IMR-90 (cell line): ENCODE results near the gene MRPS5. TPM values are rescaled to one million over a fixed set of nuclear protein-coding genes. Genes with fewer than 3 reads are reported as not detected.

Source experiments
- ATAC-seq: fragments of 200-7000 bp; cut with Tn5 transposase; 2 replicates; pipeline ENCODE4 v1.9.1; 2020; ENCODE audit warnings: low read depth, mild to moderate bottlenecking, moderate library complexity
- BruUV-seq: library from RNA; stranded (reverse); fragments of 400-500 nt; replicated peaks from 2 replicates; lab custom pipeline; 2021; lab: Mats Ljungman, UMichigan
- CTCF ChIA-PET: fragments of 300-600 bp; formaldehyde crosslinking; extraction: SDS; loops from one replicate; lab custom pipeline; 2021; ENCODE audit warnings: antibody characterized with exemption; lab: Yijun Ruan, JAX
- POLR2A ChIA-PET: fragments of 300-600 bp; sonication (Branson Sonifier 250); formaldehyde crosslinking; loops from one replicate; lab custom pipeline; 2022; ENCODE audit warnings: antibody characterized with exemption; ENCODE audit not compliant: unreplicated experiment; lab: Charles Lee
- DNase-seq: peaks from one replicate; pipeline ENCODE4 v3.0.0; 2013
- H2AFZ ChIP-seq: replicated peaks from 2 replicates; pipeline ENCODE3; 2013; ENCODE audit warnings: low read length, mild to moderate bottlenecking; ENCODE audit not compliant: poor library complexity
- H2AK5ac ChIP-seq: 2 replicates; pipeline ENCODE4 v1.6.1; 2013; ENCODE audit warnings: low read depth, low read length, inconsistent platforms
- H2AK9ac ChIP-seq: replicated peaks from 2 replicates; pipeline ENCODE3; 2013; ENCODE audit warnings: mild to moderate bottlenecking, low read depth, low read length, moderate library complexity; ENCODE audit not compliant: poor library complexity
- H2BK120ac ChIP-seq: 2 replicates; pipeline ENCODE4 v1.6.1; 2013; ENCODE audit warnings: low read depth, low read length, inconsistent platforms
- H2BK15ac ChIP-seq: 3 replicates; pipeline ENCODE4 v1.6.1; 2013; ENCODE audit warnings: low read depth, low read length, inconsistent platforms
- H2BK20ac ChIP-seq: 2 replicates; pipeline ENCODE4 v1.6.1; 2013; ENCODE audit warnings: low read depth, mild to moderate bottlenecking, inconsistent platforms, low read length, moderate library complexity
- H2BK5ac ChIP-seq: 2 replicates; pipeline ENCODE4 v1.6.1; 2013; ENCODE audit warnings: mild to moderate bottlenecking, low read depth, low read length, inconsistent platforms; ENCODE audit not compliant: poor library complexity, severe bottlenecking
- H3K14ac ChIP-seq: replicated peaks from 2 replicates; pipeline ENCODE4 v1.6.1; 2013; ENCODE audit warnings: low read depth, low read length, inconsistent platforms
- H3K18ac ChIP-seq: 2 replicates; pipeline ENCODE4 v1.6.1; 2013; ENCODE audit warnings: low read depth, low read length, control low read depth
- H3K23ac ChIP-seq: 2 replicates; pipeline ENCODE4 v1.6.1; 2013; ENCODE audit warnings: low read depth, low read length, inconsistent platforms
- H3K27ac ChIP-seq: 2 replicates; pipeline ENCODE4 v1.5.1; 2013; ENCODE audit warnings: mild to moderate bottlenecking, control low read depth, low read length; ENCODE audit not compliant: insufficient read depth
- H3K27me3 ChIP-seq: 2 replicates; pipeline ENCODE4 v1.6.1; 2013; ENCODE audit warnings: low read length; ENCODE audit not compliant: control insufficient read depth, insufficient read depth
- H3K36me3 ChIP-seq: 2 replicates; pipeline ENCODE4 v1.6.1; 2013; ENCODE audit warnings: low read length, mixed read lengths; ENCODE audit not compliant: control insufficient read depth, insufficient read depth
- H3K4ac ChIP-seq: 2 replicates; pipeline ENCODE4 v1.6.1; 2013; ENCODE audit warnings: low read depth, low read length, inconsistent platforms
- H3K4me1 ChIP-seq: 2 replicates; pipeline ENCODE4 v1.6.1; 2013; ENCODE audit warnings: low read length, mixed read lengths; ENCODE audit not compliant: control insufficient read depth, insufficient read depth
- H3K4me2 ChIP-seq: 2 replicates; pipeline ENCODE4 v1.6.1; 2013; ENCODE audit warnings: low read depth, mild to moderate bottlenecking, control low read depth, low read length, moderate library complexity
- H3K4me3 ChIP-seq: 2 replicates; pipeline ENCODE4 v1.5.1; 2013; ENCODE audit warnings: low read depth, mild to moderate bottlenecking, control low read depth, low read length, moderate library complexity; ENCODE audit not compliant: insufficient read depth
- H3K56ac ChIP-seq: 2 replicates; pipeline ENCODE4 v1.6.1; 2013; ENCODE audit warnings: low read length, inconsistent platforms; ENCODE audit not compliant: insufficient read depth; ENCODE audit errors: extremely low read depth
- H3K79me1 ChIP-seq, 2 experiments: 2 replicates each; pipeline ENCODE4 v1.6.1; 2013; ENCODE audit warnings: low read length in 2 of 2, inconsistent platforms in 1 of 2, low read depth in 1 of 2
- H3K9ac ChIP-seq: 2 replicates; pipeline ENCODE4 v1.6.1; 2013; ENCODE audit warnings: low read depth, low read length, control low read depth
- H3K9me1 ChIP-seq: 2 replicates; pipeline ENCODE4 v1.6.1; 2013; ENCODE audit warnings: low read length, inconsistent platforms; ENCODE audit not compliant: insufficient read depth
- H3K9me3 ChIP-seq: 2 replicates; pipeline ENCODE4 v1.6.1; 2013; ENCODE audit warnings: low read length; ENCODE audit not compliant: control insufficient read depth, insufficient read depth
- H4K20me1 ChIP-seq: 2 replicates; pipeline ENCODE4 v1.6.1; 2013; ENCODE audit warnings: low read length, inconsistent platforms; ENCODE audit not compliant: insufficient read depth
- H4K5ac ChIP-seq: 2 replicates; pipeline ENCODE4 v1.6.1; 2013; ENCODE audit warnings: mild to moderate bottlenecking, low read depth, low read length, control low read depth
- H4K8ac ChIP-seq, 2 experiments: 2 replicates each; pipeline ENCODE4 v1.6.1; 2013; ENCODE audit warnings: low read depth in 2 of 2, low read length in 2 of 2, control low read depth in 1 of 2, inconsistent platforms in 1 of 2
- H4K91ac ChIP-seq: 2 replicates; pipeline ENCODE4 v1.6.1; 2013; ENCODE audit warnings: low read depth, low read length, inconsistent platforms; ENCODE audit not compliant: insufficient read depth
- BHLHE40 ChIP-seq: fragments of 150-350 bp; IDR thresholded peaks from 2 replicates; pipeline ENCODE4 v1.6.1; 2016; ENCODE audit warnings: mild to moderate bottlenecking, low read depth, low read length
- CEBPB ChIP-seq: IDR thresholded peaks from 2 replicates; pipeline ENCODE4 v1.6.1; 2012; ENCODE audit warnings: low read depth, low read length, improper control_type of control experiment
- CHD1 ChIP-seq: IDR thresholded peaks from 2 replicates; pipeline ENCODE4 v1.6.1; 2012; ENCODE audit warnings: low read depth, low read length, improper control_type of control experiment
- CTCF ChIP-seq: conservative IDR thresholded peaks from 2 replicates; pipeline ENCODE4 v1.5.1; 2012; ENCODE audit warnings: mild to moderate bottlenecking, low read depth, low read length, improper control_type of control experiment
- MAFK ChIP-seq: IDR thresholded peaks from 2 replicates; pipeline ENCODE4 v1.6.1; 2012; ENCODE audit warnings: low read depth, low read length, improper control_type of control experiment
- MAZ ChIP-seq: IDR thresholded peaks from 2 replicates; pipeline ENCODE4 v1.6.1; 2012; ENCODE audit warnings: low read depth, mild to moderate bottlenecking, low read length, improper control_type of control experiment, moderate library complexity, borderline replicate concordance
- MXI1 ChIP-seq: IDR thresholded peaks from 2 replicates; pipeline ENCODE4 v1.6.1; 2012; ENCODE audit warnings: low read depth, mild to moderate bottlenecking, low read length, moderate library complexity, borderline replicate concordance
- POLR2A ChIP-seq: IDR thresholded peaks from 2 replicates; pipeline ENCODE4 v1.6.1; 2012; ENCODE audit warnings: mild to moderate bottlenecking, low read depth, low read length
- RAD21 ChIP-seq: IDR thresholded peaks from 2 replicates; pipeline ENCODE4 v1.6.1; 2012; ENCODE audit warnings: low read length, improper control_type of control experiment
- RCOR1 ChIP-seq: IDR thresholded peaks from 2 replicates; pipeline ENCODE4 v1.6.1; 2012; ENCODE audit warnings: mild to moderate bottlenecking, low read length, improper control_type of control experiment; ENCODE audit not compliant: insufficient replicate concordance
- RFX5 ChIP-seq: IDR thresholded peaks from 2 replicates; pipeline ENCODE4 v1.8.0; 2012; ENCODE audit warnings: low read depth, mild to moderate bottlenecking, low read length, moderate library complexity
- SMC3 ChIP-seq: fragments of 150-350 bp; IDR thresholded peaks from 2 replicates; pipeline ENCODE4 v1.6.1; 2016; ENCODE audit warnings: low read depth, mild to moderate bottlenecking, antibody characterized with exemption, low read length, moderate library complexity
- WGBS, 2 experiments: methylation state at CpG; one replicate each; pipeline versions ENCODE4 v1.1.5 to v1.1.7; 2013; ENCODE audit warnings: missing lambda C conversion rate in 2 of 2; ENCODE audit not compliant: insufficient read length in 1 of 2; ENCODE audit errors: extremely low coverage in 2 of 2; 5-methylcytosine and 5-hydroxymethylcytosine counted together
- dilution Hi-C: fragments of 300-500 bp; cut with HindIII; formaldehyde crosslinking; loops from one replicate; pipeline ENCODE4 v1.14.3; 2018; ENCODE audit warnings: low sequenced_read_pairs; ENCODE audit not compliant: unreplicated experiment
- in situ Hi-C: fragments of 300-500 bp; cut with MboI; formaldehyde crosslinking; loops from 3 replicates; pipeline ENCODE4 v1.14.3; 2019; ENCODE audit warnings: low sequenced_read_pairs, inconsistent platforms, mixed read lengths
- intact Hi-C: fragments of 100-400 bp; cut with micrococcal nuclease; formaldehyde crosslinking; loops from 2 replicates; pipeline ENCODE4 v1.10.0; 2022
- polyA plus RNA-seq, 3 experiments: library from polyadenylated mRNA; depleted of rRNA; stranded (reverse); fragments of >200 nt; gene quantifications; 2 replicates each; pipeline ENCODE4 v1.2.3, GENCODE V29; 2012; ENCODE audit warnings: low replicate concordance in 1 of 3
- total RNA-seq: library from RNA; depleted of rRNA; stranded (reverse); fragments of >200 nt; gene quantifications from 2 replicates; pipeline ENCODE4 v1.2.3, GENCODE V29; 2012
- TF ChIP-seq, protein P1 (sequence below): fragments of 150-350 bp; IDR thresholded peaks from 2 replicates; pipeline ENCODE4 v1.6.1; 2016; ENCODE audit warnings: low read depth, mild to moderate bottlenecking, low read length, moderate library complexity, borderline replicate concordance
- TF ChIP-seq, protein P2 (sequence below): fragments of 150-350 bp; IDR thresholded peaks from 2 replicates; pipeline ENCODE4 v1.6.1; 2017; ENCODE audit warnings: mild to moderate bottlenecking, antibody characterized with exemption, low read length, low read depth

MRPS5 gene
- total and polyA plus RNA-seq, 2 of the 4 experiments (the other 2 are of a cell fraction): 27.6 to 44.1 TPM

GRCh38 chr2:95074663-95075439 lies 46.8 kb downstream of the MRPS5 start:
- Histone ChIP-seq H4K8ac (no peak overlapping the region), H3K14ac (no peak overlapping the region), H3K36me3 (no peaks in the 10 kb centered on the region), H3K23ac (no peak overlapping the region), H3K4ac (no peak overlapping the region), H3K9me3 (no peaks in the 10 kb centered on the region), H3K4me2 (no peak overlapping the region), H2BK120ac (no peak overlapping the region), H2BK5ac (no peak overlapping the region), H2AK5ac (no peak overlapping the region), H3K9me1 (no peaks in the 10 kb centered on the region), H2BK20ac (no peak overlapping the region), H2AK9ac (no peak overlapping the region), H3K18ac (no peak overlapping the region), H4K5ac (no peak overlapping the region), H3K9ac (no peak overlapping the region), H3K4me1 (no peaks in the 10 kb centered on the region), H4K20me1 (no peaks in the 10 kb centered on the region), H3K27ac (no peak overlapping the region), H3K4me3 (no peak overlapping the region), H3K56ac (no peak overlapping the region), H4K91ac (no peak overlapping the region), H3K79me1 (no peaks in the 10 kb centered on the region), H3K27me3 (peaks cover 48% of the 10 kb centered on the region), H2BK15ac (no peak overlapping the region), H2AFZ (no peak overlapping the region)
- in situ Hi-C loops (loop anchor here (5.0 kb wide), 1 partner anchor 53 kb away; no protein-coding TSS in a partner anchor), intact Hi-C loops (no loop called here), dilution Hi-C loops (no loop called here)
- BruUV-seq: no TSS peak
- CTCF ChIA-PET: no interaction called here
- ATAC-seq (no peak), DNase-seq (no peak)
- TF ChIP-seq, protein P1, sequence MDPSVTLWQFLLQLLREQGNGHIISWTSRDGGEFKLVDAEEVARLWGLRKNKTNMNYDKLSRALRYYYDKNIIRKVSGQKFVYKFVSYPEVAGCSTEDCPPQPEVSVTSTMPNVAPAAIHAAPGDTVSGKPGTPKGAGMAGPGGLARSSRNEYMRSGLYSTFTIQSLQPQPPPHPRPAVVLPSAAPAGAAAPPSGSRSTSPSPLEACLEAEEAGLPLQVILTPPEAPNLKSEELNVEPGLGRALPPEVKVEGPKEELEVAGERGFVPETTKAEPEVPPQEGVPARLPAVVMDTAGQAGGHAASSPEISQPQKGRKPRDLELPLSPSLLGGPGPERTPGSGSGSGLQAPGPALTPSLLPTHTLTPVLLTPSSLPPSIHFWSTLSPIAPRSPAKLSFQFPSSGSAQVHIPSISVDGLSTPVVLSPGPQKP: no peak
- TF ChIP-seq RCOR1 (no peak), POLR2A (no peak), RAD21 (no peak), MAZ (no peak), BHLHE40 (no peak), CHD1 (no peak), CTCF (no peak), CEBPB (no peak), MAFK (no peak), RFX5 (no peak), MXI1 (no peak), SMC3 (no peak)
- TF ChIP-seq, protein P2, sequence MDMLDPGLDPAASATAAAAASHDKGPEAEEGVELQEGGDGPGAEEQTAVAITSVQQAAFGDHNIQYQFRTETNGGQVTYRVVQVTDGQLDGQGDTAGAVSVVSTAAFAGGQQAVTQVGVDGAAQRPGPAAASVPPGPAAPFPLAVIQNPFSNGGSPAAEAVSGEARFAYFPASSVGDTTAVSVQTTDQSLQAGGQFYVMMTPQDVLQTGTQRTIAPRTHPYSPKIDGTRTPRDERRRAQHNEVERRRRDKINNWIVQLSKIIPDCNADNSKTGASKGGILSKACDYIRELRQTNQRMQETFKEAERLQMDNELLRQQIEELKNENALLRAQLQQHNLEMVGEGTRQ: no peak
- POLR2A ChIA-PET: no interaction called here
- WGBS, 2 experiments: 60% methylated on average over 11 of the region's 15 CpGs; no CpG with 5 or more reads in 1 of the 2 experiments
